GM12878 (cell line): ENCODE measurements around the gene CLDN6. TPM values are rescaled to one million over a fixed set of nuclear protein-coding genes. Genes with fewer than 3 reads are reported as not detected.
A peak's percentile ranks its signal among the peaks of the same experiment; 100 is the strongest.

Source experiments
- ATAC-seq: fragments of 200-7000 bp; cut with Tn5 transposase; 3 replicates; pipeline ENCODE4 v1.9.1; 2020; ENCODE audit warnings: mild to moderate bottlenecking, moderate library complexity
- BruUV-seq: library from RNA; stranded (reverse); fragments of 400-500 nt; replicated peaks from 2 replicates; lab custom pipeline; 2021; lab: Mats Ljungman, UMichigan
- CTCF ChIA-PET: fragments of 300-600 bp; sonication (Branson Sonifier 250); formaldehyde crosslinking; extraction: SDS; loops from one replicate; lab custom pipeline; 2021; ENCODE audit warnings: inconsistent platforms; lab: Yijun Ruan, JAX
- POLR2A ChIA-PET: fragments of 350-600 bp; formaldehyde crosslinking; extraction: SDS; loops from one replicate; lab custom pipeline; 2021; ENCODE audit warnings: inconsistent platforms; lab: Charles Lee
- RAD21 ChIA-PET: fragments of 300-600 bp; sonication (Branson Sonifier 250); formaldehyde crosslinking; loops from one replicate; lab custom pipeline; 2023; ENCODE audit warnings: antibody characterized with exemption; ENCODE audit not compliant: unreplicated experiment; lab: Charles Lee
- SMC1A ChIA-PET: fragments of 300-600 bp; sonication (Branson Sonifier 250); formaldehyde crosslinking; loops from one replicate; lab custom pipeline; 2023; ENCODE audit not compliant: unreplicated experiment, uncharacterized antibody; lab: Charles Lee
- DNase-seq: peaks from one replicate; pipeline ENCODE4 v3.0.0-alpha.2; 2011; ENCODE audit warnings: low read depth, low spot score
- FAIRE-seq: peaks from 3 replicates; lab custom pipeline; 2011; peaks lifted over from hg19 to GRCh38; lab: Jason Lieb, UNC
- H2AFZ ChIP-seq: 2 replicates; pipeline ENCODE4 v1.6.0; 2011; ENCODE audit warnings: low read depth, low read length, control low read depth; ENCODE audit not compliant: control insufficient read depth
- H3K27ac ChIP-seq: 2 replicates; pipeline ENCODE4 v1.5.1; 2011; ENCODE audit warnings: control low read depth; ENCODE audit not compliant: control insufficient read depth, insufficient read depth
- H3K27me3 ChIP-seq, 2 experiments: replicated peaks in 1 of 2; 2 replicates each; pipeline versions ENCODE4 v1.6.0 to v1.6.1; 2011; ENCODE audit warnings: low read length in 1 of 2; ENCODE audit not compliant: control insufficient read depth in 2 of 2, insufficient read depth in 2 of 2
- H3K36me3 ChIP-seq, 2 experiments: 2 replicates each; pipeline ENCODE4 v1.5.1; 2011; ENCODE audit warnings: low read length in 1 of 2; ENCODE audit not compliant: control insufficient read depth in 2 of 2, insufficient read depth in 2 of 2
- H3K4me1 ChIP-seq: 2 replicates; pipeline ENCODE4 v1.6.1; 2011; ENCODE audit warnings: mild to moderate bottlenecking, low read length, moderate library complexity, mixed read lengths; ENCODE audit not compliant: control insufficient read depth, insufficient read depth
- H3K4me2 ChIP-seq: 2 replicates; pipeline ENCODE4 v1.6.0; 2011; ENCODE audit warnings: control low read depth; ENCODE audit not compliant: control insufficient read depth, insufficient read depth
- H3K4me3 ChIP-seq: fragments of 200-600 bp; sonication (generic); 2 replicates; pipeline ENCODE4 v1.5.1; 2016
- H3K79me2 ChIP-seq: 2 replicates; pipeline ENCODE4 v1.6.0; 2011; ENCODE audit warnings: low read length; ENCODE audit not compliant: control insufficient read depth, insufficient read depth
- H3K9ac ChIP-seq: 2 replicates; pipeline ENCODE4 v1.8.0; 2011; ENCODE audit warnings: low read length, control low read depth, mixed read lengths; ENCODE audit not compliant: control insufficient read depth, insufficient read depth
- H3K9me3 ChIP-seq: replicated peaks from 3 replicates; pipeline ENCODE4 v1.5.1; 2011; ENCODE audit warnings: mild to moderate bottlenecking, low read length; ENCODE audit not compliant: control insufficient read depth, insufficient read depth
- H4K20me1 ChIP-seq: 2 replicates; pipeline ENCODE4 v1.6.0; 2011; ENCODE audit not compliant: control insufficient read depth, insufficient read depth
- E2F8 ChIP-seq: fragments of 450-650 bp; IDR thresholded peaks from 2 replicates; pipeline ENCODE4 v1.6.1; 2018; ENCODE audit warnings: mild to moderate bottlenecking, low read depth, moderate library complexity; ENCODE audit not compliant: partially characterized antibody
- EP300 ChIP-seq, 2 experiments: fragments of 150-350 bp in 1 of 2; IDR thresholded peaks; 2 replicates each; pipeline ENCODE4 v1.6.1; 2011 to 2012; ENCODE audit warnings: low read depth in 2 of 2, low read length in 2 of 2, borderline replicate concordance in 1 of 2, improper control_type of control experiment in 1 of 2, inconsistent platforms in 1 of 2; ENCODE audit not compliant: control insufficient read depth in 1 of 2
- MXI1 ChIP-seq: fragments of 150-350 bp; IDR thresholded peaks from 2 replicates; pipeline ENCODE4 v1.6.1; 2011; ENCODE audit warnings: low read depth, mild to moderate bottlenecking, inconsistent platforms, low read length, improper control_type of control experiment
- NFIC ChIP-seq: IDR thresholded peaks from 2 replicates; pipeline ENCODE4 v1.6.1; 2012; ENCODE audit warnings: low read depth, mild to moderate bottlenecking, inconsistent platforms, low read length, moderate library complexity
- NFXL1 ChIP-seq: fragments of 450-650 bp; IDR thresholded peaks from 2 replicates; pipeline ENCODE4 v1.6.1; 2017; ENCODE audit warnings: antibody characterized with exemption, mild to moderate bottlenecking, borderline replicate concordance
- NR2C2 ChIP-seq: IDR thresholded peaks from 2 replicates; pipeline ENCODE4 v1.6.1; 2011; ENCODE audit warnings: borderline replicate concordance, low read depth; ENCODE audit not compliant: control insufficient read depth, insufficient read length
- RELA ChIP-seq: fragments of 450-650 bp; IDR thresholded peaks from 2 replicates; pipeline ENCODE4 v1.8.0; 2014; ENCODE audit warnings: borderline replicate concordance; ENCODE audit not compliant: partially characterized antibody
- SP1 ChIP-seq: IDR thresholded peaks from one replicate; pipeline ENCODE4 v1.6.1; 2011; ENCODE audit warnings: low read depth, low read length
- SPI1 ChIP-seq: IDR thresholded peaks from 2 replicates; pipeline ENCODE4 v1.6.1; 2011; ENCODE audit warnings: low read depth, mild to moderate bottlenecking, low read length, moderate library complexity, borderline replicate concordance; ENCODE audit not compliant: insufficient read depth
- TAF1 ChIP-seq: IDR thresholded peaks from 2 replicates; pipeline ENCODE4 v1.6.1; 2011; ENCODE audit warnings: mild to moderate bottlenecking, low read depth, low read length, borderline replicate concordance
- TCF3 ChIP-seq: IDR thresholded peaks from 2 replicates; pipeline ENCODE4 v1.6.1; 2012; ENCODE audit warnings: low read depth, mild to moderate bottlenecking, low read length, borderline replicate concordance; ENCODE audit not compliant: insufficient read depth
- ZNF274 ChIP-seq: IDR thresholded peaks from one replicate; pipeline ENCODE4 v1.8.0; 2011; ENCODE audit not compliant: insufficient read length, insufficient read depth
- ZNF592 ChIP-seq: fragments of 450-650 bp; IDR thresholded peaks from 2 replicates; pipeline ENCODE4 v1.6.1; 2017; ENCODE audit warnings: mild to moderate bottlenecking, moderate library complexity
- ZNF622 ChIP-seq: fragments of 450-650 bp; IDR thresholded peaks from 2 replicates; pipeline ENCODE4 v1.6.1; 2017; ENCODE audit warnings: mild to moderate bottlenecking, inconsistent platforms
- WGBS: methylation state at CpG from one replicate; pipeline ENCODE4 v1.1.6; 2016; ENCODE audit warnings: low lambda C conversion rate; ENCODE audit not compliant: insufficient replicate concordance, insufficient coverage; ENCODE audit errors: missing lambda C conversion rate; 5-methylcytosine and 5-hydroxymethylcytosine counted together
- in situ Hi-C: fragments of 300-500 bp; cut with MboI; formaldehyde crosslinking; loops from 9 replicates; pipeline ENCODE4 v1.14.3; 2018; ENCODE audit warnings: mixed read lengths
- intact Hi-C: fragments of 100-400 bp; cut with micrococcal nuclease; formaldehyde crosslinking; loops from one replicate; pipeline ENCODE4 v1.14.2; 2022; ENCODE audit not compliant: unreplicated experiment
- polyA plus RNA-seq, 11 experiments: library from polyadenylated mRNA; depleted of rRNA in 4 of 11; unstranded in 6 of 11; stranded (reverse) in 5 of 11; fragments of >200 nt; fragmentation: Nextera tagmentation in 4 of 11; fragmentation: Illumina TruSeq in 1 of 11; extraction: Ambion mirVana in 4 of 11; extraction: Trizol in 1 of 11; gene quantifications; 1 replicate in 1 of 11; 2 replicates in 10 of 11; pipeline versions ENCODE4 v1.2.1 to v1.2.3, GENCODE V29; 2011 to 2016; ENCODE audit warnings: inconsistent platforms in 2 of 11, missing spikeins in 2 of 11, low read depth in 1 of 11
- total RNA-seq, 4 experiments: library from RNA; depleted of rRNA in 3 of 4; stranded (reverse); fragments of >200 nt in 3 of 4; fragmentation: Illumina TruSeq in 1 of 4; extraction: Trizol in 1 of 4; gene quantifications; 2 replicates each; pipeline versions ENCODE4 v1.2.1 to v1.2.3, GENCODE V29; 2013 to 2021

Gene CLDN6
- total and polyA plus RNA-seq, 10 of the 15 experiments (the other 5 are each of a cell fraction or from before 2014, with no cell fraction given), result 0.15 to 0.26 (median 0.23) TPM; not detected in 7

- Histone ChIP-seq H3K9ac (peak within 1 kb of the TSS; percentile 93), H2AFZ (peak within 1 kb of the TSS; percentile 90), H4K20me1 (no peaks in the 10 kb centered on the region), H3K4me1 (peaks cover 7% of the 10 kb centered on the region), H3K9me3 (no peaks in the 10 kb centered on the region), H3K79me2 (peaks cover 11% of the 10 kb centered on the region), H3K27me3 (no peaks in the 10 kb centered on the region), H3K36me3 (peaks cover 0 to 3% of the 10 kb centered on the region in 2 experiments; a peak in 2 of 4 replicates), H3K4me3 (peak within 1 kb of the TSS; percentile 74), H3K4me2 (peak within 1 kb of the TSS; percentile 88), H3K27ac (peak within 1 kb of the TSS; percentile 88)
- ChIA-PET POLR2A (interaction anchor here (0.6 to 2.9 kb wide), 7 partner anchors 8 to 150 kb away, joined by 3 to 18 read pairs (median 4); partner anchors contain the start of genes FLYWCH1, PAQR4 and ZG16B), CTCF (interaction anchor here (0.5 to 1.9 kb wide), 11 partner anchors 9 to 130 kb away, joined by 3 to 7 read pairs (median 5); partner anchors contain the start of gene KREMEN2), RAD21 (interaction anchor here (0.9 to 2.4 kb wide), 4 partner anchors 11 to 53 kb away, joined by 3 to 6 read pairs (median 4); partner anchors contain the start of genes KREMEN2 and PAQR4), SMC1A (interaction anchor here (0.9 kb wide), 1 partner anchor 54 kb away, joined by 4 read pairs; no protein-coding TSS in a partner anchor)
- in situ Hi-C loops, result no loop called here
- DNase-seq (peak; percentile 61), FAIRE-seq (peak; percentile 64), ATAC-seq (peak; percentile 89)
- 4% methylated on average over 67 of the region's 91 CpGs for WGBS
- TSS peak; percentile 94 for BruUV-seq
- intact Hi-C loops, result loop anchor here (5.0 kb wide), 2 partner anchors 53 to 73 kb away; no protein-coding TSS in a partner anchor
- no peak for TF ChIP-seq ZNF622
- TF ChIP-seq RELA, result no peak
- peak; percentile 79 for TF ChIP-seq MXI1
- no peak for TF ChIP-seq NR2C2
- no peak for TF ChIP-seq E2F8
- TF ChIP-seq EP300 (IDR thresholded peaks at IDR 0.05; ENCODE audit: borderline replicate concordance in 1 of 2, control insufficient read depth in 1 of 2, low read depth in 2 of 2, low read length in 2 of 2), result no peak
- peak; percentile 63 for TF ChIP-seq SP1
- TF ChIP-seq ZNF274, result no peak
- TF ChIP-seq NFIC, result no peak
- TF ChIP-seq NFXL1, result no peak
- 0 out of 2 replicates have a peak, but pooled peaks have one; percentile 37 for TF ChIP-seq TAF1
- peak; percentile 58; the same call in 1 of the 2 replicates for TF ChIP-seq TCF3
- no peak for TF ChIP-seq SPI1
- TF ChIP-seq ZNF592, result no peak
Measured at GRCh38 chr16:2980227-2981176, 37.5 kb downstream of the CLDN6 start, which contains the start of gene PKMYT1. Gene PKMYT1 (minus strand): TSS chr16:2980446. CDS start chr16:2979657, 789 bp downstream.
